Measurements from ENCODE around the gene EMP2.
"Not testable (repeated sequence)": the region's sequence is repeated elsewhere in the genome, so short reads cannot be mapped to it uniquely, and the experiment has no call there.

The EMP2 gene

GRCh38 chr16:10536814-10537389, 43.5 kb downstream of the EMP2 start:
- Histone ChIP-seq H3K4me1 (ENCODE audit: insufficient read depth, low read length, severe bottlenecking) (no peaks in the 10 kb centered on the region), H3K36me3 (ENCODE audit: insufficient read depth, low read length) (no peaks in the 10 kb centered on the region), H3K9me2 (ENCODE audit: low read depth, low read length) (no peaks in the 10 kb centered on the region)

GRCh38 chr16:10536328-10536727, 44.1 kb downstream of the EMP2 start:
- not testable (repeated sequence) for H3K27me3 ChIP-seq (ENCODE audit: insufficient read depth, low read length); H3K4me3 ChIP-seq (ENCODE audit: low read depth, low read length, poor library complexity, severe bottlenecking); H3K9me3 ChIP-seq (ENCODE audit: low read length); H3K9ac ChIP-seq (ENCODE audit: low read length); H3K79me2 ChIP-seq (ENCODE audit: insufficient read depth, low read length); H3K9me2 ChIP-seq (ENCODE audit: low read depth, low read length); H3F3A ChIP-seq (ENCODE audit: insufficient read depth, low read length); H3K4me2 ChIP-seq (ENCODE audit: low read length); H4K20me1 ChIP-seq (ENCODE audit: insufficient read depth, low read length); H2AFZ ChIP-seq (ENCODE audit: low read length); H3K36me3 ChIP-seq (ENCODE audit: insufficient read depth, low read length); H3K27ac ChIP-seq (ENCODE audit: low read depth, low read length, poor library complexity, severe bottlenecking); H3K4me1 ChIP-seq (ENCODE audit: insufficient read depth, low read length, severe bottlenecking)

More at GRCh38 chr16:10536814-10537389, 43.5 kb downstream of the EMP2 start:
- H3K79me2 ChIP-seq (ENCODE audit: insufficient read depth, low read length), result no peaks in the 10 kb centered on the region
- H3K9ac ChIP-seq (ENCODE audit: low read length), result no peak overlapping the region
- H4K20me1 ChIP-seq (ENCODE audit: insufficient read depth, low read length), result no peaks in the 10 kb centered on the region
- H3K27me3 ChIP-seq (ENCODE audit: insufficient read depth, low read length), result 0 out of 2 replicates have a peak, but pooled peaks cover 3% of the 10 kb centered on the region
- H3F3A ChIP-seq (ENCODE audit: insufficient read depth, low read length), result no peaks in the 10 kb centered on the region
- no peak overlapping the region for H3K4me2 ChIP-seq (ENCODE audit: low read length)
- H3K4me3 ChIP-seq (ENCODE audit: low read depth, low read length, poor library complexity, severe bottlenecking), result no peak overlapping the region
- no peak overlapping the region for H3K27ac ChIP-seq (ENCODE audit: low read depth, low read length, poor library complexity, severe bottlenecking)
- no peak for TF ChIP-seq CTCF (IDR thresholded peaks at IDR 0.05; ENCODE audit: low read length)
- TF ChIP-seq EZH2 (IDR thresholded peaks at IDR 0.05; ENCODE audit: borderline replicate concordance, low read length), result no peak
- H3K9me3 ChIP-seq (ENCODE audit: low read length), result no peaks in the 10 kb centered on the region
- H2AFZ ChIP-seq (ENCODE audit: low read length), result no peak overlapping the region

GRCh38 chr16:10535461-10535860, 44.9 kb downstream of the EMP2 start:
- H3K4me1 ChIP-seq (ENCODE audit: insufficient read depth, low read length, severe bottlenecking), result no peaks in the 10 kb centered on the region
- H3K79me2 ChIP-seq (ENCODE audit: insufficient read depth, low read length), result no peaks in the 10 kb centered on the region
- no peaks in the 10 kb centered on the region for H4K20me1 ChIP-seq (ENCODE audit: insufficient read depth, low read length)
- H3F3A ChIP-seq (ENCODE audit: insufficient read depth, low read length), result no peaks in the 10 kb centered on the region
- no peak overlapping the region for H3K27ac ChIP-seq (ENCODE audit: low read depth, low read length, poor library complexity, severe bottlenecking)
- H2AFZ ChIP-seq (ENCODE audit: low read length), result no peak overlapping the region
- H3K9me3 ChIP-seq (ENCODE audit: low read length), result no peaks in the 10 kb centered on the region
- H3K9ac ChIP-seq (ENCODE audit: low read length), result no peak overlapping the region
- no peak for TF ChIP-seq CTCF (IDR thresholded peaks at IDR 0.05; ENCODE audit: low read length)
- TF ChIP-seq EZH2 (IDR thresholded peaks at IDR 0.05; ENCODE audit: borderline replicate concordance, low read length), result no peak
- no peak overlapping the region for H3K4me3 ChIP-seq (ENCODE audit: low read depth, low read length, poor library complexity, severe bottlenecking)
- H3K27me3 ChIP-seq (ENCODE audit: insufficient read depth, low read length), result 0 out of 2 replicates have a peak, but pooled peaks cover 4% of the 10 kb centered on the region
- no peak overlapping the region for H3K4me2 ChIP-seq (ENCODE audit: low read length)
- H3K36me3 ChIP-seq (ENCODE audit: insufficient read depth, low read length), result no peaks in the 10 kb centered on the region
- H3K9me2 ChIP-seq (ENCODE audit: low read depth, low read length), result no peaks in the 10 kb centered on the region

GRCh38 chr16:10534748-10535147, 45.6 kb downstream of the EMP2 start:
- no peaks in the 10 kb centered on the region for H3K9me3 ChIP-seq (ENCODE audit: low read length)
- no peak overlapping the region for H3K4me2 ChIP-seq (ENCODE audit: low read length)
- no peak overlapping the region for H3K4me3 ChIP-seq (ENCODE audit: low read depth, low read length, poor library complexity, severe bottlenecking)
- no peak overlapping the region for H3K9ac ChIP-seq (ENCODE audit: low read length)
- no peak overlapping the region for H2AFZ ChIP-seq (ENCODE audit: low read length)
- no peaks in the 10 kb centered on the region for H3K79me2 ChIP-seq (ENCODE audit: insufficient read depth, low read length)
- TF ChIP-seq EZH2 (IDR thresholded peaks at IDR 0.05; ENCODE audit: borderline replicate concordance, low read length) (no peak), CTCF (IDR thresholded peaks at IDR 0.05; ENCODE audit: low read length) (no peak)
- no peaks in the 10 kb centered on the region for H3F3A ChIP-seq (ENCODE audit: insufficient read depth, low read length)
- H3K4me1 ChIP-seq (ENCODE audit: insufficient read depth, low read length, severe bottlenecking), result no peaks in the 10 kb centered on the region
- H3K27me3 ChIP-seq (ENCODE audit: insufficient read depth, low read length), result 0 out of 2 replicates have a peak, but pooled peaks cover 11% of the 10 kb centered on the region
- H3K36me3 ChIP-seq (ENCODE audit: insufficient read depth, low read length), result no peaks in the 10 kb centered on the region
- H4K20me1 ChIP-seq (ENCODE audit: insufficient read depth, low read length), result no peaks in the 10 kb centered on the region
- no peaks in the 10 kb centered on the region for H3K9me2 ChIP-seq (ENCODE audit: low read depth, low read length)
- no peak overlapping the region for H3K27ac ChIP-seq (ENCODE audit: low read depth, low read length, poor library complexity, severe bottlenecking)

- H3K27ac ChIP-seq (ENCODE audit: low read depth, low read length, poor library complexity, severe bottlenecking); H3K4me2 ChIP-seq (ENCODE audit: low read length); H3K36me3 ChIP-seq (ENCODE audit: insufficient read depth, low read length); H3K9ac ChIP-seq (ENCODE audit: low read length); H3K9me3 ChIP-seq (ENCODE audit: low read length); H3K79me2 ChIP-seq (ENCODE audit: insufficient read depth, low read length); H2AFZ ChIP-seq (ENCODE audit: low read length); H4K20me1 ChIP-seq (ENCODE audit: insufficient read depth, low read length); H3K4me3 ChIP-seq (ENCODE audit: low read depth, low read length, poor library complexity, severe bottlenecking); H3F3A ChIP-seq (ENCODE audit: insufficient read depth, low read length); H3K4me1 ChIP-seq (ENCODE audit: insufficient read depth, low read length, severe bottlenecking); H3K9me2 ChIP-seq (ENCODE audit: low read depth, low read length): not testable (repeated sequence)
- 0 out of 2 replicates have a peak, but pooled peaks cover 11% of the 10 kb centered on the region for H3K27me3 ChIP-seq (ENCODE audit: insufficient read depth, low read length)
Measured at GRCh38 chr16:10533612-10534011, 46.8 kb downstream of the EMP2 start.

All from OCI-LY1 (cell line).